Prostate gland (tissue), 2 donors: Measurements from ENCODE around the gene PRAME. TPM values are rescaled to one million over a fixed set of nuclear protein-coding genes. Genes with fewer than 3 reads are reported as not detected.

Experiments
- DNase-seq: peaks from one replicate; pipeline ENCODE4 v3.0.0-alpha.2; 2019; ENCODE audit warnings: low spot score
- H3K27ac ChIP-seq, 2 donors: fragments of 200-600 bp; sonication (generic); 2 replicates each; pipeline ENCODE4 v1.5.1; 2017 to 2019
- H3K27me3 ChIP-seq: fragments of 200-600 bp; sonication (generic); replicated peaks from 2 replicates; pipeline ENCODE4 v1.5.1; 2019; ENCODE audit not compliant: insufficient read depth
- H3K36me3 ChIP-seq, 2 donors: fragments of 200-600 bp; sonication (generic); 1 replicate in 1 of 2; 2 replicates in 1 of 2; pipeline versions ENCODE4 v1.5.1 to v1.8.1; 2017 to 2019
- H3K4me1 ChIP-seq: fragments of 200-600 bp; sonication (generic); replicated peaks from 2 replicates; pipeline ENCODE4 v1.5.1; 2019
- H3K4me3 ChIP-seq, 2 donors: fragments of 200-600 bp; sonication (generic); 2 replicates each; pipeline ENCODE4 v1.5.1; 2017 to 2019
- H3K9me3 ChIP-seq: fragments of 200-600 bp; sonication (generic); 2 replicates; pipeline ENCODE4 v1.5.1; 2017
- POLR2A ChIP-seq: fragments of 450-650 bp; IDR thresholded peaks from one replicate; pipeline ENCODE4 v1.6.1; 2016; ENCODE audit warnings: antibody characterized with exemption, mild to moderate bottlenecking
- POLR2AphosphoS5 ChIP-seq: sonication (generic); formaldehyde crosslinking; IDR thresholded peaks from one replicate; pipeline ENCODE4 v1.6.1; 2017; ENCODE audit warnings: antibody characterized with exemption
- WGBS: methylation state at CpG from one replicate; pipeline ENCODE4 v1.1.5; 2018; 5-methylcytosine and 5-hydroxymethylcytosine counted together
- intact Hi-C: fragments of 100-400 bp; cut with DNase I; formaldehyde crosslinking; loops from one replicate; pipeline ENCODE4 v1.14.2; 2022
- total RNA-seq, 2 donors: library from RNA; depleted of rRNA; stranded (reverse); fragments of >200 nt; gene quantifications; one replicate each; pipeline ENCODE4 v1.1.0, GENCODE V29; 2016
- TF ChIP-seq, protein P1 (sequence below), 4 experiments: fragments of 200-600 bp in 2 of 4; fragments of 450-650 bp in 2 of 4; sonication (generic) in 2 of 4; IDR thresholded peaks; 1 replicate in 3 of 4; 2 replicates in 1 of 4; pipeline ENCODE4 v1.5.1; 2016 to 2019; ENCODE audit warnings: antibody characterized with exemption in 4 of 4, mild to moderate bottlenecking in 2 of 4, moderate library complexity in 2 of 4

Gene PRAME
- total RNA-seq, 2 donors from 2014 or later: 103 TPM; not detected in 1

GRCh38 chr22:22574361-22574760 is 15.3 kb upstream of the PRAME start:
- no peak for DNase-seq
- TF ChIP-seq, protein P1, sequence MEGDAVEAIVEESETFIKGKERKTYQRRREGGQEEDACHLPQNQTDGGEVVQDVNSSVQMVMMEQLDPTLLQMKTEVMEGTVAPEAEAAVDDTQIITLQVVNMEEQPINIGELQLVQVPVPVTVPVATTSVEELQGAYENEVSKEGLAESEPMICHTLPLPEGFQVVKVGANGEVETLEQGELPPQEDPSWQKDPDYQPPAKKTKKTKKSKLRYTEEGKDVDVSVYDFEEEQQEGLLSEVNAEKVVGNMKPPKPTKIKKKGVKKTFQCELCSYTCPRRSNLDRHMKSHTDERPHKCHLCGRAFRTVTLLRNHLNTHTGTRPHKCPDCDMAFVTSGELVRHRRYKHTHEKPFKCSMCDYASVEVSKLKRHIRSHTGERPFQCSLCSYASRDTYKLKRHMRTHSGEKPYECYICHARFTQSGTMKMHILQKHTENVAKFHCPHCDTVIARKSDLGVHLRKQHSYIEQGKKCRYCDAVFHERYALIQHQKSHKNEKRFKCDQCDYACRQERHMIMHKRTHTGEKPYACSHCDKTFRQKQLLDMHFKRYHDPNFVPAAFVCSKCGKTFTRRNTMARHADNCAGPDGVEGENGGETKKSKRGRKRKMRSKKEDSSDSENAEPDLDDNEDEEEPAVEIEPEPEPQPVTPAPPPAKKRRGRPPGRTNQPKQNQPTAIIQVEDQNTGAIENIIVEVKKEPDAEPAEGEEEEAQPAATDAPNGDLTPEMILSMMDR (IDR thresholded peaks at IDR 0.05): no peak
- TF ChIP-seq POLR2AphosphoS5 (no peak), POLR2A (no peak)
- Histone ChIP-seq H3K9me3 (no peaks in the 10 kb centered on the region), H3K4me3 (no peak overlapping the region), H3K36me3 (no peaks in the 10 kb centered on the region), H3K27ac (no peak overlapping the region), H3K4me1 (no peaks in the 10 kb centered on the region), H3K27me3 (peaks cover 2% of the 10 kb centered on the region)
- intact Hi-C loops: no loop called here

DNA sequence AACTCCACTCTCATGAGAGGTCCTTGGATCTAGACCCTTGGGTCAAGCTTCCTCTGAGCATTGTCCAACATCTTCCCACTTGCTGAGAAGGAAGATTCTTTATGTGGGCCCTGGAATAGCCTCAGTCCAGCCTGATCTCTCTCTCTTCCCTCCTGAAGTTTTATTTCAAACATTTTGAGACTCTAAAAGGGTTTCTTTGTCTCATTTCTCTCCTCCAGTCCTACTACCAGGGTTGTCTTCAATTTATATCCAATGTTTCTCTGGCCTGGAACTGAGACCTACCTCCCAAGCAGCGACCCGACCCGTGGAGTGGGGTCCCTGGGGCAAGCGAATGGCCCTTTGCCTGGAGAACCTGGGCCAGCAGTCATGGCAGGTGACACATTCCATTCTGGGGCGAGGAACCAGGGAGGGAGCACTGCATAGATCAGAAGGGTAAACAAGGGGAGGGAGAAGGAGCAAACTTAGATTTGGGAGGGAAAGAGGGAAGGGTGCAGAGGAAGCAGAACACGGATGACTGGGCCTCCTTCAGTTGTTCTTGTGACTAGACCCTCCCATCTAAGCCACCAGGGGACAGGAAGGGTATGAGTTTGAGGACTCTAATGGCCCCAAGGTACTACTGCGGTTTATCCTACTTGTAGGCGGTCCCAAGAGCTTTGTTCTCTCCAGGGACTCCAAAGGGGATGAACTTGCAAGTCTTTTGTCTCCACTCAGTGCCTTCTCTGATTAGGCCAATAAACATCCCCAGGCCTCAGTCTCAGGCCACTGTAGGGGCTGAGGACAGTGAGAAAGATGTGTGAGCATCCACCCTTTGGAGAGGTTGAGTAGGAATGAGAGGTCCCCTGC is 14.2 kb upstream of the PRAME start:
- no peak overlapping the region for H3K27ac ChIP-seq
- H3K4me3 ChIP-seq: no peak overlapping the region
- intact Hi-C loops: no loop called here
- H3K27me3 ChIP-seq: peaks cover 2% of the 10 kb centered on the region
- H3K9me3 ChIP-seq: no peaks in the 10 kb centered on the region
- H3K4me1 ChIP-seq: no peaks in the 10 kb centered on the region
- 68% methylated on average over 8 of the region's 8 CpGs for WGBS
- H3K36me3 ChIP-seq: no peaks in the 10 kb centered on the region
- no peak for DNase-seq
- TF ChIP-seq, protein P1 (IDR thresholded peaks at IDR 0.05): no peak
- TF ChIP-seq POLR2A: no peak
- TF ChIP-seq POLR2AphosphoS5: no peak

GRCh38 chr22:22571862-22572261 is 12.8 kb upstream of the PRAME start:
- no peaks in the 10 kb centered on the region for H3K36me3 ChIP-seq
- no peak for DNase-seq
- no peak overlapping the region for H3K4me3 ChIP-seq
- H3K9me3 ChIP-seq: no peaks in the 10 kb centered on the region
- peaks cover 2% of the 10 kb centered on the region for H3K27me3 ChIP-seq
- WGBS: 90% methylated on average over 2 of the region's 2 CpGs
- H3K4me1 ChIP-seq: no peaks in the 10 kb centered on the region
- TF ChIP-seq POLR2A: no peak
- TF ChIP-seq, protein P1 (IDR thresholded peaks at IDR 0.05): no peak
- intact Hi-C loops: no loop called here
- no peak overlapping the region for H3K27ac ChIP-seq

DNA sequence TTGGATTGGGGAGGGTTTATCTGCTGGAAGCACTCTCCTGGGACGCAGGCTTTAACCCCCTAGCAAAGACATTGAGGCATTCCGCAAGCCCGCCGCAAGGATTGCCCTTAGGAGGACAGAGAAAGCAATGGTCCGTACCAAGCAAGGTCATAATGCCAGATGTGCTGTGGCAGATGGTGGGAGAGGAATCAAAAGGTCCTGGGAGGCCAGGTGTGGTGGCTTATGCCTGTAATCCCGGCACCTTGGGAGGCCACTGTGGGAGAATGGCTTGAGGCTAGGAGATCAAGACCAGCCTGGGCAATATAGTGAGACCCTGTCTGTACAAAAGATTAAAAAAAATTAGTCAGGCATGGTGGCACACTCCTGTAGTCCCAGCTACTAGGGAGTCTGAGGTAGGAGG is 12.4 kb upstream of the PRAME start:
- H3K27ac ChIP-seq: no peak overlapping the region
- no peaks in the 10 kb centered on the region for H3K36me3 ChIP-seq
- no peaks in the 10 kb centered on the region for H3K4me1 ChIP-seq
- peaks cover 2% of the 10 kb centered on the region for H3K27me3 ChIP-seq
- TF ChIP-seq POLR2AphosphoS5 (no peak), POLR2A (no peak)
- TF ChIP-seq, protein P1 (IDR thresholded peaks at IDR 0.05): no peak
- no peak overlapping the region for H3K4me3 ChIP-seq
- whole genome bisulfite sequencing: 80% methylated on average over 6 of the region's 6 CpGs
- DNase-seq: no peak
- intact Hi-C loops: no loop called here
- no peaks in the 10 kb centered on the region for H3K9me3 ChIP-seq

DNA sequence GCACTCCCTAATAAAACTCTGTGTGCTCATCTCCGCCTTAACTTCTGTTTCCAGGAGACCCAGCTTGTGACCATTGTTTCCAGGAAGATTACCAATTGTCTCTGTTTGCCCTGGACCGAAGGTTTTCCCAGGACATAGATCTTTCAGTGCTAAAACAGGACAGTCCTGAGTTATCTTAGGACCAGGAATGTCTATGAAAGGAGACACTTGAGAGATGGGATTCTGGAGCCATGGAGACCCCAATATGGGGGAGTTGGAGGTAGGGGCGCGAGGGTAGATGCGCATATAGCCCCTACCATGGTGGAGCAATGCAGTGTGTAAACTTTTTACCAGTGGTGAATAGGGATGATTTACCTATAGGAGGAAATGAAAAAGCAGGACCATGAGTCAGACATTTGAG is 10.2 kb upstream of the PRAME start:
- 72% methylated on average over 5 of the region's 5 CpGs for WGBS
- intact Hi-C loops: no loop called here
- no peak overlapping the region for H3K4me3 ChIP-seq
- no peak overlapping the region for H3K27ac ChIP-seq
- H3K27me3 ChIP-seq: peaks cover 2% of the 10 kb centered on the region
- TF ChIP-seq, protein P1 (IDR thresholded peaks at IDR 0.05): no peak
- TF ChIP-seq POLR2AphosphoS5 (no peak), POLR2A (no peak)
- no peak for DNase-seq
- H3K4me1 ChIP-seq: no peaks in the 10 kb centered on the region
- no peaks in the 10 kb centered on the region for H3K9me3 ChIP-seq
- H3K36me3 ChIP-seq: no peaks in the 10 kb centered on the region
